Upper lobe of right lung (tissue), 1 donor: ENCODE measurements around the gene VPS39. TPM values are rescaled to one million over a fixed set of nuclear protein-coding genes. Genes with fewer than 3 reads are reported as not detected.

Experiments used
- ATAC-seq: fragments of 200-7000 bp; cut with Tn5 transposase; one replicate; pipeline ENCODE4 v1.9.1; 2020; ENCODE audit warnings: mild to moderate bottlenecking, moderate library complexity
- DNase-seq: peaks from one replicate; pipeline ENCODE4 v3.0.0-alpha.2; 2020
- H3K27ac ChIP-seq: fragments of 200-600 bp; one replicate; pipeline ENCODE4 v1.8.0; 2022
- H3K27me3 ChIP-seq: fragments of 200-600 bp; one replicate; pipeline ENCODE4 v1.8.0; 2022; ENCODE audit warnings: mild to moderate bottlenecking
- H3K36me3 ChIP-seq: fragments of 200-600 bp; one replicate; pipeline ENCODE4 v1.8.0; 2022
- H3K4me1 ChIP-seq: fragments of 200-600 bp; one replicate; pipeline ENCODE4 v1.8.0; 2022
- H3K4me3 ChIP-seq: fragments of 200-600 bp; one replicate; pipeline ENCODE4 v1.8.0; 2022; ENCODE audit warnings: mild to moderate bottlenecking
- H3K9me3 ChIP-seq: fragments of 200-600 bp; one replicate; pipeline ENCODE4 v1.8.0; 2022
- intact Hi-C: fragments of 100-400 bp; cut with DNase I; formaldehyde crosslinking; loops from one replicate; pipeline ENCODE4 v1.11.0; 2022
- total RNA-seq: library from RNA; stranded (reverse); fragmentation: NEBNext Ultra II Directional; extraction: Animal tissue kit (Norgen Biotek cat#: 25700); gene quantifications from one replicate; pipeline ENCODE4 v1.2.1, GENCODE V29; 2021
- TF ChIP-seq, protein P1 (sequence below): fragments of 200-600 bp; IDR thresholded peaks from one replicate; pipeline ENCODE4 v1.8.0; 2022; ENCODE audit warnings: antibody characterized with exemption
- donor health status: DM: no; HTN: yes; CAD: no; lungs with severe emphysema.

Gene VPS39
- total RNA-seq, 1 donor from 2014 or later, result 83.3 TPM

DNA sequence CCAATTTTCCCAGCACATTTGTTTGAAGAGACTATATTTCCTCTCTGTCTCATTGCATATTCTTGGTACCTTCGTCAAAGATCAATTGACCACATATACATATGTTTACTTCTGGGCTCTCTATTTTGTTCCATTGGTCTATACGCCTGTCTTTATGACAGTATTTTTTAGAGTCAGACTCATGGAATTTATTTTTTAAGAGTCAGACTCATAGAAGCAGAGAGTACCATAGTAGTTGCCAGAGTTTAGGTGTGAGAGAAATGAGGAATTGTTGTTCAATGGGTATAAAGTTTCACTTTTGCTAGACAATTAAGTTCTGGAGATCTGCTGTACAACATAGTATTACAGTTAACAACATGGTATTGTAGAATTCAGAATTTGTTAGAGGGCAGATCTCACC is 78.7 kb downstream of the VPS39 start:
- H3K9me3 ChIP-seq, result no peaks in the 10 kb centered on the region
- no peak for DNase-seq
- no peaks in the 10 kb centered on the region for H3K36me3 ChIP-seq
- no peak overlapping the region for H3K4me3 ChIP-seq
- TF ChIP-seq, protein P1, sequence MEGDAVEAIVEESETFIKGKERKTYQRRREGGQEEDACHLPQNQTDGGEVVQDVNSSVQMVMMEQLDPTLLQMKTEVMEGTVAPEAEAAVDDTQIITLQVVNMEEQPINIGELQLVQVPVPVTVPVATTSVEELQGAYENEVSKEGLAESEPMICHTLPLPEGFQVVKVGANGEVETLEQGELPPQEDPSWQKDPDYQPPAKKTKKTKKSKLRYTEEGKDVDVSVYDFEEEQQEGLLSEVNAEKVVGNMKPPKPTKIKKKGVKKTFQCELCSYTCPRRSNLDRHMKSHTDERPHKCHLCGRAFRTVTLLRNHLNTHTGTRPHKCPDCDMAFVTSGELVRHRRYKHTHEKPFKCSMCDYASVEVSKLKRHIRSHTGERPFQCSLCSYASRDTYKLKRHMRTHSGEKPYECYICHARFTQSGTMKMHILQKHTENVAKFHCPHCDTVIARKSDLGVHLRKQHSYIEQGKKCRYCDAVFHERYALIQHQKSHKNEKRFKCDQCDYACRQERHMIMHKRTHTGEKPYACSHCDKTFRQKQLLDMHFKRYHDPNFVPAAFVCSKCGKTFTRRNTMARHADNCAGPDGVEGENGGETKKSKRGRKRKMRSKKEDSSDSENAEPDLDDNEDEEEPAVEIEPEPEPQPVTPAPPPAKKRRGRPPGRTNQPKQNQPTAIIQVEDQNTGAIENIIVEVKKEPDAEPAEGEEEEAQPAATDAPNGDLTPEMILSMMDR, result no peak
- H3K27ac ChIP-seq, result no peak overlapping the region
- ATAC-seq, result no peak
- no peaks in the 10 kb centered on the region for H3K4me1 ChIP-seq
- H3K27me3 ChIP-seq, result peaks cover 11% of the 10 kb centered on the region
- intact Hi-C loops, result no loop called here

DNA sequence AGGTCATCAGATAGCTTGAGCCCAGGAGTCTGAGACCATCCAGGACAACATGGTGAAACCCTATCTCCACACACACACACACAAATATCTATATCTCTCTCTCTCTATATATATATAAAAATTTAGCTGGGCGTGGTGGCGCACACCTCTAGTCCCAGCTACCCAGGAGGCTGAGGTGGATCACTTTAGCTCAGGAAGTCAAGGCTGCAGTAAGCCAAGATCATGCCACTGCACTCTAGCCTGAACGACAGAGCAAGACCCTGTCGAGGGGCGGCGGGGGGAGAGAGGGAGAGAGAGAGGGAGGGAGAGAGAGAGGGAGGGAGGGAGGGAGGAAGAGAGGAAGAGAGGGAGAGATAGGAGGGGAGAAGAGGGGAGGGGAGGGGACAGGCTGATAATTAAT is 79.6 kb downstream of the VPS39 start:
- TF ChIP-seq, protein P1, result no peak
- DNase-seq (no peak), ATAC-seq (no peak)
- no peaks in the 10 kb centered on the region for H3K4me1 ChIP-seq
- H3K27me3 ChIP-seq, result peaks cover 11% of the 10 kb centered on the region
- H3K4me3 ChIP-seq, result no peak overlapping the region
- no peaks in the 10 kb centered on the region for H3K9me3 ChIP-seq
- intact Hi-C loops, result no loop called here
- H3K36me3 ChIP-seq, result no peaks in the 10 kb centered on the region
- H3K27ac ChIP-seq, result no peak overlapping the region

DNA sequence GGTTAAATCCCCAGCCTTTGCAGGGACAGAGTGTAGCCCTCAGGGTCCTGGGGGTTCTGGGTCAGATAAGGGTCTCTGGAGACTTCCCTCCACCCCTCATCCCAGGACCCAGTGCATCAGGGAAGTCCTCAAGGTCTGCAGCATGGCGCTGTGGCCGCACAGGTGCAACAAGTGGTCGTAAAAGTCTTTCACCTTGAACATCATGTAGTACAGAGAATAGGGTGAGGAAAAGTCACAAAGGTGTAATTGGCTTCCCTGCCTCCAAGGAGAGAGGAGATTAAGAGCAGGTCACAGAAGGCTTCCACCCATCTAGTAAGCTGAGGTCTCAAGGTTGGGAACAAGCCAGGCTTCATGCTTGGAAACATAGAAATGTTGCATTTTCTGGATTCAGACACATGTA is 84.6 kb downstream of the VPS39 start:
- peaks cover 6% of the 10 kb centered on the region for H3K4me1 ChIP-seq
- ATAC-seq, result no peak
- no peak for DNase-seq
- H3K4me3 ChIP-seq, result no peak overlapping the region
- TF ChIP-seq, protein P1, result no peak
- no peaks in the 10 kb centered on the region for H3K9me3 ChIP-seq
- H3K36me3 ChIP-seq, result no peaks in the 10 kb centered on the region
- no peaks in the 10 kb centered on the region for H3K27me3 ChIP-seq
- no peak overlapping the region for H3K27ac ChIP-seq
- intact Hi-C loops, result no loop called here

DNA sequence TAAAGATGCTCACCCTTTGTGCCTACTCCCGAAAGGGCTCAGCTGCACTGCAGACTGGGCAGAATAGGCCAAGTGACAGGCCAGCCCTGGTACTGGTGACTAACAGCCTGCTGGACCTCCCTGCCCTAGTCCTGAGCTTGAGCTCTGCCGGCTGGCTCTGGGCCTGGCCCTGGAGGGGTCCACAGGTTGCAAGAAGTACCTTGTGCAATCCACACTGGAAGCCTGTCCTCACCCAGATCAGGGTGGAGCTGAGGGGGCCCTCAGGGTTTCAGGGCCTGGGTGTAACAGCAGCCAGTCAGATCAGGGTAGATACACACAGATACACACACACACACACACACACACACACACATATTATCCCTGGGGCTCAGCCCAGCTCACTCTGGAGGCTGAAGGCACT is 86.4 kb downstream of the VPS39 start:
- ATAC-seq, result peak; percentile 94
- Histone ChIP-seq H3K4me1 (peaks cover 6% of the 10 kb centered on the region), H3K9me3 (no peaks in the 10 kb centered on the region), H3K36me3 (no peaks in the 10 kb centered on the region), H3K27me3 (no peaks in the 10 kb centered on the region), H3K4me3 (no peak overlapping the region), H3K27ac (no peak overlapping the region)
- peak; percentile 87 for DNase-seq
- intact Hi-C loops, result no loop called here
- TF ChIP-seq, protein P1, result no peak

DNA sequence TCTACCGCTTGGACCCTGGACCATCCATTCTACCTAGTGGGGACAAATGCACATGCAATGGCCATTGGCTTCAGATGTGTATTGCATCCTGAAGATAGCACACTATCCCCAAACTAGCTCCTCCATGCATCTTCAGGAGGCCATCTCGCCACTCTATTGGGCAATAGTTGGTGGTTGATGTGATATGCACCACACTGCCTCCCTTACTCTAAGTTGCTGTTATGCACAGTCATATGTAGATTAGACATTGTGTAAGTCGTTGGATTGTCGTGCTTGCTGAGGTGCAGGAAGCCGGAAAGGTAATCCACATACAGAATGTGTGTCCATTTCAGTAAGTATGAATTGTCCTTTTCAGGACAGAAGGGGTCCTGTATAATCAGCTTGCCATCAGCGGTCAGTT is 87.1 kb downstream of the VPS39 start:
- DNase-seq (no peak), ATAC-seq (peak; percentile 26)
- Histone ChIP-seq H3K4me3 (no peak overlapping the region), H3K36me3 (no peaks in the 10 kb centered on the region), H3K27ac (no peak overlapping the region), H3K27me3 (no peaks in the 10 kb centered on the region), H3K9me3 (no peaks in the 10 kb centered on the region), H3K4me1 (peaks cover 6% of the 10 kb centered on the region)
- TF ChIP-seq, protein P1, result no peak
- intact Hi-C loops, result no loop called here

DNA sequence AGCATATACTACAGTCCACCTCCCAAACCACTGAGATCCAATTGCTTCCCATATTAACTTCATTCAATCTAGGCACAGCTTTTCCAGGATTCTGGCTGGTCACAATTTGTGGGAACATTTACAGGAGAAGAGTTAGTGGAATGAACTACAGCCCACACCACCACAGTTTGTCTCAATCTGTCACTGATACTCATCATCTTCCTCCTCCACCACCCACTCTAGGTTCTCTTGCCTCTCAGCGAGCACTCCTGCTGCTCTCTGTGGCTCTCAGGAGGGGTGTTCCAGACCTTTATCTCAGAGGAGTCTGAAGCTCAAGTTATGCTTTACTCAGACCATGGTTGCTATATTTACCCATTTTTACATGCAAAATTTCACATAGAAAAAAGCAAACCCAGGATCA is 87.8 kb downstream of the VPS39 start:
- Histone ChIP-seq H3K4me1 (peaks cover 6% of the 10 kb centered on the region), H3K27me3 (no peaks in the 10 kb centered on the region), H3K36me3 (no peaks in the 10 kb centered on the region), H3K9me3 (no peaks in the 10 kb centered on the region), H3K4me3 (no peak overlapping the region), H3K27ac (no peak overlapping the region)
- TF ChIP-seq, protein P1, result no peak
- intact Hi-C loops, result no loop called here
- ATAC-seq (no peak), DNase-seq (no peak)
